Hippocampal formation (tissue), 2 donors: ENCODE measurements around the gene CERK.

Experiments used
- DNase-seq, 2 donors: peaks; one replicate each; lab custom pipeline; 2025; lab: John Stamatoyannopoulos, UW

Gene CERK

DNA sequence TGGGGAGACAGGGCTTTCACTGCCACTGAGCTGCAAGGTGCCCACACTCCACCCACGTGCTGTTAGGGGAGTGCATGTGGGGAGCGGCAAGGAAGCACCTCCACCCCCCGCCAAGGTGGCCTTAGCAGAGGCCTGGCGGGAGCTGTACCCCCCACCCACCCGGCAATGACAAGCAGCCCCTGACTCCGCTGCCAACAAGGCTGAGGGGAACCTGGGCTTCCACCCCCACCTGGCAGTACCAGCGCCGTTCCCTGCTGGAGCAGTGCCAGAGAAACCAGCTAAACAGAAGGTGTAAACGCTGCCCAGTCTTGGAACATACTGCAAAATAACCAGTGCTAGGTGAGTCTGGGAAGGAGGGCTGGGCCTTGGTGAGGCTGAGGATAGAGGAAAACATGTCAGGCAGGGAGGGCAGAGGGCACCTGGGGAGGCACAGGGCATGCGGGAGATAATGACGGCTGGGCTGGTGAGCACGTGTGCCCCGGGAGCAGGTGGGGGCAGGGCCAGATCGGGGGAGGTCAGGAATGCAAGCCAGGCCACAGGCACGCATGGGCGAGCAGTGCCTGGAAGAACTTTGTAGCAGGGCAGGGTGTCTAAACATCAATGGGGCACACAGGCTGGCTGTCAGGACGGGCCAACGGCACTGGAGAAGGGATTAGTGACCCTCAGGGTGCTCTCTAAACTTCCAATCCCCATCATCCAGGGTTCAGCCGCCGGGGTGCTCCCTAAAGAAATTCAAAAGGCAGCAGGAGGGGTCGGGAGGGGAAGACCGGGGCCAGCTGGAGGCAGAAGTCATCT is 6.6 kb downstream of the CERK start:
- no peak for DNase-seq

DNA sequence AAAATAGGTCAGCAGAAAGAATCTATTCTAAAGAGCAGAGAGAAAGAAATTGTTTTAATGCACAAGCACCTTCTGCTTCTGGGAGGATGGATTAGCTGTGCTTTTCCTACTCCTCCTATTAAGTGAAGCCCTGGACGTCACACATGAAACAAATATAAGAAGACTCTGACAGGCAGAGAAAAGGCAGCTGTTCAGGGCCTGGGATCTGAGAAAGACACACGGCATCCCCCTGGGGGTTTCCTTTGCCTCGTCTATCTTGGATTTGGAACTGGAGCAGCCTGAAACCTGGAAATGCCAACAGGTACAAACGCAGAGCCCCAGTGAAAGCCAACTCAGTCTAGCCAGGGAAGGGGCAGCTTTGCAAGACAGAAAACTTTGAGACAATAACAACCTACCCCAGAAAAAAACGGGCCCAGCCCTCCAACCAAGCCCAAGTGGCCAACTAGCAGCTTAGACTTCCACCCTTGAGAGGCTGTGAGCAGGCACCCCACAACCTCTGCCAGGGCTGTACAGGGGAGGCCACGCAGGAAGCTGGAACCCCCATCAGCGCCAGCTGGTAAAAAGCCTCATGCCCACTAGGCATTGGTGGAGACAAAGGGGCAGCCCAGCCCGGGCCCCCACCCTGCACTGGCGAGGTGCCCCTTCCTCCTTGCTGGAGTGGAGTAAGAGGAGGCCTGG is 7.3 kb downstream of the CERK start:
- no peak for DNase-seq

DNA sequence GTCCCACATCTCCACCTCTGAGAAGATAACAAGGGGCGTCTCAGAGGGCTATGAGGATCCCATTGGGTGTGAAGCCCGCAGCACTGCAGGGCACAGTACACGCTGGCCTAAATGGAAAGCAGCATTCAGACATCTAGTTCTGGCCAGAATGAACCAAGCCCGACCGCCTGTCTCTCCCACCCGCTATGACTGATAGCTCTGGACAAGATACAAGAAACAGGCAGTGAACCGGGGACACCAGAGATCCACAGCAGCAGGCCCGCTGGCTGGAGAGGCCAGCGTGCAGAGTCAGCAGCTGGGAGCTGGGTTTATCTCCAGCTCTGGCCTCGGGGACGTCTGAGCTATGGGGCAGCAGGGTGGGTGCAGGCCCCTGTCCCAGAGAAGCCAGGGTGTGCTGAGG is 9.6 kb downstream of the CERK start:
- no peak for DNase-seq

DNA sequence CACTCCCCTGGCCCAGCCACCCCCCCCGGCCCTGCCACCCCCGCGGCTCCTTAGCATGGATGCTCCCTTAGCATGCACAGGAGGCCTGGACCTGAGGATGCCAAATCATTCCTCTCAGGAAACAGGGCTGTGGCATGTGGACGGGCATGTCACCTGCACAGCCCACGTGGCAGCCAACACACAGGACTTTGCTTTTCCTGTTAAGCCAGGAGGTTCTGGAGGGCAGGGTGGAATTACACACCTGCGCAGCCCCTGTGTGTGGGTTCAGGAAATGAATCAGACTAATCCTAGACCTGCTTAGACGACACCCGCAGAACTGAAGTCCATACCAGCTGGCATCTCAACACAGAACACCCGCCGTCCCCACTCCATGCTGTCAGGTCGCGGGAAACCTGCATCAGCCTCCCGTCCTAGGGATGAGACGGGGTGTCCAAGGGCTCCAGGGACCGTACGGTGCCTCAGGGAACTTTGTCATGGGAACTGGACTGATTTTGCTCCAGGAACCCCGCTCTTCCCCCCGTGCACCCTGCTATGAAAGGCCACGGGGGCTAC is 10.2 kb downstream of the CERK start:
- no peak for DNase-seq

DNA sequence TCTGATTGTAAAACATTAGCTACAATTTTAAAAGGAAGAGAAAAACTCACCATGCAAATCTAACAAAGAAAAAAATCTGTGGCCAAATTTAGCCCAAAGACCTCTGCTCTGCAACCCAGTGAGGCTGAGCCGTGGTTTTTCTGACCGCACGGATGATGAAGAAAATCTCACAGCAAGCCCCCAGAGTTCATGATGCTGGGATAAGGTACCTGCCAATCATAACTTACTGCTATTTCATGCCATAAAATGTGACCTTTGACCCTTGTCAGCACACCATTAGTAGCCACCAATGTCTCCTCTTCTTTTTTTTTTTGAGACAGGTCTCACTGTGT is 11.1 kb downstream of the CERK start:
- DNase-seq: no peak

DNA sequence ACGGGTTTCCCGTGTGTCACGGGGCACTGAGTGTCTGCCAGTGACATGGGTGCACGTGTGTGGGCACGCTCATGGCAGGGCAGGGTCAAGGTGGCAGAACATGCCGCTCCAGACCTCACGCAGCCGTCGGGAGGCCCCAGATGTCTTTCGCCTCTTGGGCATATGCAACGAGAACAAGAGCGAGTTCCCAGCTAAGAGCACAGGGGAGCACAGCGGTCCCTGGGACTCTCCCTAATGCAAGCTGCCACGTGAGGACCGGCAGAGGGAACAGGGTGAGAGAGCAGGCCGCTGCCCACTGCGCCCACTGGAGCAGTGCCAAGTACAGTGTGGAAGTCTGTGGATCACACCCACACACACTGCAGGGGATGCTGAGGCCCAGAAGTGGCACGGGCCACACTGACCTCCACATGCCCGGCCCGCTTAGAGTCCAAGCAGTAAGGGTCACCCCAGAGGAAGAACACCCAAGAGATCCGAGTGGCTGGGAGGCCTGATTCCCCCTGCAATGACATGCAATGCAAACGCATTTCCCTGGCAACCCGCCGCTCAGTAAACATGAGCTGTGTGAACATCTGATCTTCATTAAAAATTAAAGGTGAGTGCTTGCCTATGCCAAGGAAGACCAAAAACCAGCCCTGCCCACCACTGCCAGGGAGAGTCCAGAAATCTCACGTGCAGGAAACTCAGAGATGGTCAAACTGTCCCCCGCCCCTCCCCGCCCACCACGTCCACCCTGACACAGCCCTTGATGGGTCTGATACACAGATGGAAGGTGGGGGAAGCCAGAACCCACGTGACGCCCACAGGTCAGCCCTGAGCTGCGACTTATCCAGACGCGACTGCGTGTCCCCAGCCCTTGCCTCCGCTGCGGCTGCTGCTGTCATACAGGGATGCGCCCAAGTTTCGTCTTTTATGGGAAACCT is 11.7 kb downstream of the CERK start:
- DNase-seq: no peak

DNA sequence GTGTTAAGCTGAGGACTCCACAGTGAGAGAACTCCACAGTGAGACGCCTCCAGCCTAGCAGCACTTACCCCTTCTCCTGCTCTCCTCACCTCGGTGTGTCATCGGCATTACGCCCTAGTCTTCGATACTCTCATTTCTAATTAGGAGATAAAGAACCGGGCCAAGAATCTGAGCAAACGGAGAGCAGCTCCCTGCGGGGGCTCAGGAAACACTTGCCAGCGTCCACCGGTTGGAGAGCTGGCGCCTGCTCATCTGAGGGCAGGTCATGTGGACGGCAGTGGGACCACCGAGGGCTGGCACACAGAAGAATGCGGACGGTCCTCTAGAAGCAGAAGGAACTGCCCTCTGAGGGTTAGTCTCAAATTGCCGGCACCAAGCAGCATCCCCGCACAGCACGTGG is 13.0 kb downstream of the CERK start:
- DNase-seq: no peak

DNA sequence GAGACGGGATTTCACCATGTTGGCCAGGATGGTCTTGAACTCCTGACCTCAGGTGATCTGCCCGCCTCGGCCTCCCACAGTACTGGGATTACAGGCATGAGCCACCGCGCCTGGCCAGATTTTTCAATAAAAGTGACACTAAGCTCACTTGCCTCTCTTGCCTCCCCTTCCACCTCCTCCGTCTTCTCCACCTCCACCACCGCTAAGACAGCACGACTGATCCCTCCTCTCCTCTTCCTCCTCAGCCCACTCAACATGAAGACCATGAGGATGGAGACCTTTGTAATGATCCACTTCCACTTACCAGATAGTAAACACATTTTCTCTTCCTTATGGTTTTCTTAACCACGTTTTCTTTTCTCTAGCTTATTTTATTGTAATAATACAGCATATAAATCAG is 14.2 kb downstream of the CERK start:
- no peak for DNase-seq

DNA sequence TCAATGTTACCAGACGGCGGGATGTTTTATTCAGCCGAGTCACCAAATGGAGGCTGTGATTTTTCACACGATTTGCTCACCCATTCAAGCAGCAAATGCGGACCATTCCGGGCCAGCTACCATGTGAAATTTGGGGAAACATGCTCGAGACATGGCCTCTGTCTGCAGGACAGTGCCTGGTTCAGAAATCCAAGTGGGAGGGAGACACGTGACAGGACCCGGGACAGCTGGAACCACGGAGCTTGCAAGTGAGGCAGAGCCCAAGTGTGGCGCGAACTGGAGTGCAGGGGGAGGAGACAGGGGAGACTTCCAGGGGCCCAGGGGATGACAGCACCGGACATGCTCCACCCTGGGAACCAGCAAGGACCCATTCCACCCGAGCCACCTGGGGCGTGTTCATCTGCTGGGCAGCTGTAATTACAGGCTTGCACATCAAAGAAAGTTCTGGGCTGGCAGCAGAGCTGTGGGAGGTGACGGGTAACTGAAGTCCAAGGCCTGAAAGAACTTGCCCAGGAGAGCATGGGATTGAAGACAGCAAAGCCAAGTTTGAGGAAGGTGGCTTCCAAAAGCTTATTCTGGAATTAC is 16.5 kb downstream of the CERK start:
- no peak for DNase-seq

DNA sequence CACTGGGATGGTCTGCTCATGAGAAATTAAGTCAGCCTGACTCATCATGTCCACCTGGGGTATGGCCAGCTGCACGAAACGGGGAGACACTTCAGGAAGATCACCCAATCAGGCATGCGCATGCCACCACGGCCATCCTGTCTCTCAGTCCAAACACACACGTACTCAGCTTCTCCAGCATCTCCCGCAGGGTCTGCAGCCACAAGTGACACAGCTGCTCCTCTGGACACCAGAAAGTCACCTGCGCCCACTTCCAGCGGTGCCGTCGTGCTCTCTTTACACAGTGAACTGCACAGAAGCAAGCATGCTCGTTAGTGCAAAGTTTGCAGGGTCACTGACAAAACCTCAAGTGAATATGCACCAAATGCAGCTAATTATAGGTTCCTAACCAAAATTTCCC is 18.1 kb downstream of the CERK start:
- DNase-seq: no peak

DNA sequence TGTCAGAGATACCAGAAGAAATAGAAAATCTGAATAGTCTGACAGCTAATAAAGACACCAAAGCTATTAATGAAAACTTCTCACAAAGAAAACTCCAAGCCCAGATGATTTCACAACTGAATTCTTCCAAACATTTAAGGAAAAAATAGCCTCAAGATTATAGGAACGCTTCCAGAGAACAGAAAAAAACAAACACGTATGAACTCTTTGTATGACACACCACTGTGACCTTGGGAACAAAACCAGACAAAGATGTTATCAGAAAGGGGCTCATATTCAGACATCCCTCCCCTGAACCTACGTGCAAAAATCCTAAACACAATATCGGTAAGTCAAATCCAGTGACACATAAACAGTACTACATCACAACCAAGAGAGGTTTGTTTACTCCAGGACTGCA is 23.5 kb downstream of the CERK start:
- no peak for DNase-seq

DNA sequence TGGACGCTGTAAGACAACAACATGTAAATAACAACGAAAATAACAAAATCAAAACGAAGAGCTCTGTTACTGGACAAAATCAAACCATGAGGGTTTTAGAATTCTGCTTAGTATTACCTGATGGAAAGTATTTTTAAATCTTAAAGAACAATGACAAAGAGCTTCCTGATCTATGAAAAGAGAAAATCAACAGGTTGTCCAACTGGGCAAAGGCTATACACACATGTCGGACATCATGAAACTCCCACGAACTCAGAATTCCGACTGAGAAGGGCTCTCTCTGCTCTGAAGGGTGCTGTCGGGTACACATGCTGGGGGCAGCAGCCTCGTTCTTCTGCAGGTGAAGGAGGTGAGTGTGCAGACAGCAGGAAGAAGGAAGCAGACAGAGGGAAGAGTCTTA is 25.8 kb downstream of the CERK start:
- DNase-seq: no peak

DNA sequence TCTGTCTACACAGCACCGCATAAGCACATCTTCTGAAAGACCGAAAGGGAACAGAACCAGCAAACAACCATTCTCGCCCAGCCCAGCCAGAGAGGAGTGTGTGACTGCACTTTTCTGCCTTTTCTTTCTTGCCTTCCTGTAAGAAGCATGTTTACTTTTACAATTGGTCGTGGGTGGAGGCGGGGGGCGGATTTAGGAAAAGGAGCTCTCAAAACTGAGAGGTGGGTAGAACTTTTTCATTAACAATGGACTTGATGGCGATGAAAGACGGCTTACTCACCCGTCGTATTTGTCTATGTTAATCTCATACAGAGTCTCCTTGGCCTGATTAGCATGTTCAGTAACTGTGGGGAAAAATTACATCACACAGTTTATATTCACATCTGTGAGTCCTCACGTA is 27.2 kb downstream of the CERK start:
- no peak for DNase-seq

DNA sequence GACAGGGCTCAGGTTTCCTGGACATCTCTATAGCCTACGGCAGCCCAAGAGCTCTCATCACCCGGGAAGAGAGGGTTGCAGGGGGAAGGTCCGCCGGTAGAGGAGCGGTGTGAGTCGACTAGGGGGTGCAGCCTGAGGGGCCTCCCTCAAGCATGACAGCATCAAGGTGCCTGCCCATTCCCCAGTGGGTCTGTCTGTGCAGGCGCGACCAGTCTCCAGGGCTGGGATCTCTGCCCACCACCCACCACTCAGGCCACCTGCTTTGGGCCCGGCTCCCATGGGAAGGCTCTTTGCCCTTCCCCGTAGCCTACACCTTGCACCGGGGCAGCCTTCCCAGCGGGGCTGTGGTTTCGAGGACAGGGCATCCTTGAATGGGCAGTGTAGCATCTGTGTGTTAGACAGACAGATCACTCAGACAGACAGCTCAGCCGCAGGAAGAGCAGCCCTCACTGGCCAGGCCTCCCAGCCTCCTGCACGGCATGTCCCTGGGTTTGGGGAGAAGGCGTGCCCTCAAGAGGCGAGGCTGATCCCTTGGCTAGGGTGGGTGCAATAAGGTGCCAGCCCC is 29.2 kb downstream of the CERK start:
- DNase-seq: no peak

DNA sequence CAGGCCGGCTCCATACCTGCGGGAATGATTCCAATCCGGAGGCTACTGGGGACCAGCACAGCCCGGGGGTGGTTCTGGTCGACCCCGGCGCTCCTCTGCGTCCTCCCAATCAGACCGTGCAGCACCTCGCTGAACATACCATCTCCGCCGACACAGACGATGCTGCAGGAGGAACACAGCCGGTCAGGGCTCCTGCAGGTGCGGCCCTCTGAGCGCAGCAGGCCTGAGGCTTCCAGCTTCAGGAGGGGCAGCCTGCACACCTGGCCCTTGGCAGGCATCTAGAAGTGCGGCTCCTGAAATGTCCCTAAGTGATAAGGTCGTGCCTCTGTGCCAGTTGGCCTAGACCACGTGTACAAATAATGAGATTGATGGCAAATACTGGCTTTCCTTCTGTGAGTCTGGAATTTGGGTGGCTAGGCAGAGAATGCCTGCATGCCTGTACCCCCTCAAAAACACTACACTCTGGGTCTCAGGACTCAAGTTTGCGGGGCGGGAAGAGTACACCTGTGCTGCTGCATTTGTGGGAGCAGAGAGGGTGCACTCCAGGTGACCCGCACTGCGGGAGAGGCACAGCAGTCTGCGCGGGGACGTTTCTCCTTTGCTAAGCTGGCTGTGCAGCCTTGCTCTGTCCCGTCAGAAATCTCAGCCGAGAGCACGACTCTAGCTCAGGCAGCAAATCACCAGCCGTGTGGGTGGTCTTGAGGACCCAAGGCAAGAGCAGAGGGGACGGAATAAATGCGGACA is 30.1 kb downstream of the CERK start:
- DNase-seq: no peak

DNA sequence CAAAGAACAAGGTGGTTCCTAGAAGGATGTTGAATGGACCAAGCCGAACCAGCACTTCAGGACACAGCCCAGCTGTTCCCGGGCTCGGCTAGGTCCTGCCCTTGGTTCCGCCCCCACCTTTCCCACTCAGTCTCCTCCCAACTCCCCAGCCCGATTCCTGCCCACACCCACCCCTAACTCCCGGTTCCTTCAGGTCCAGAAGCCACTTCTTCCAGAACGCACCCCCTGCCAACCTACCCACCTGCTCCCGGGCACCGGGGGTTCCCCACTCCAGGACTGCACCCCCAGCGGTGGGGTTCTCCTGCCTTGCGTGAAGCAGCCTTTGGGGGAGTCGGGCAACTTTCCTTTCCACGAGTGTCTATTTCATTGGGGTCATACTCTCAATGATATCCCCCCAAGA is 30.7 kb downstream of the CERK start:
- no peak for DNase-seq

DNA sequence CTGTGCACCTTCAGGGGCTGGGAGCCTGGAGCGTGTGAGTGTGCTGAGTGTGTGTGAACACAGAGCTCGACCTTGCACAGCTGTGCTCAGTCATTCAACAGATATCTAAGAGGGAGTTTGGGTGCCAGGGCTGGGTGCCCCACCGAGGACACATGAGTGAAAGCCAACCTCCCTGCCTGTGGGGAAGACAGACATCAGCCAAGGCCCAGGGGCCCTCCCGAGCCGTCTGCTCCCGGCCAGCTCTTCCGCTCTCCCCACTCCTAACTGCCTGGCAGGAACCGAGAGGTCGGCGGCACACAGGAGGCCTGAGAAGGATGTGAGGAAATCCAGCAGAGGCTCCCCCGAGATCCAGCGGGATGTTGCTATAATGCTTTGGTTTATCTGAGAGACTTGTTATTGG is 32.0 kb downstream of the CERK start:
- no peak for DNase-seq

DNA sequence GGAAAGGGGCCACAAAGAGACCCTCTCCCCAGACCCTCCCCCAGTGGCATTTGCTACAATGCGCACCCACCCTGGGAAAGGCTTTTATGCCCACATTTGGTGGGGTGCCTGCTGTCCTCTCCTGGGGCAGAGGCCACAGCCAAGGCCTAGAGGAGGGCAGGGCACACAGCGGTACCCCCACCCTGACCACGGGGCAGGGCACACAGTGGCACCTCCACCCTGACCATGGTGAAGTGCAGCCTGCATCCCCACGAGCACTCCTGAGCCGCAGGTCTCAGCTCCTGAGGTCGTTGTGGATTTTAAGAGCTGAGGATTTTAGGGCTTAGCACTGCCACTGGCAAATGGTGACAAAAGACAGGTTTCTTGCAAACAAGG is 34.1 kb downstream of the CERK start:
- no peak for DNase-seq

DNA sequence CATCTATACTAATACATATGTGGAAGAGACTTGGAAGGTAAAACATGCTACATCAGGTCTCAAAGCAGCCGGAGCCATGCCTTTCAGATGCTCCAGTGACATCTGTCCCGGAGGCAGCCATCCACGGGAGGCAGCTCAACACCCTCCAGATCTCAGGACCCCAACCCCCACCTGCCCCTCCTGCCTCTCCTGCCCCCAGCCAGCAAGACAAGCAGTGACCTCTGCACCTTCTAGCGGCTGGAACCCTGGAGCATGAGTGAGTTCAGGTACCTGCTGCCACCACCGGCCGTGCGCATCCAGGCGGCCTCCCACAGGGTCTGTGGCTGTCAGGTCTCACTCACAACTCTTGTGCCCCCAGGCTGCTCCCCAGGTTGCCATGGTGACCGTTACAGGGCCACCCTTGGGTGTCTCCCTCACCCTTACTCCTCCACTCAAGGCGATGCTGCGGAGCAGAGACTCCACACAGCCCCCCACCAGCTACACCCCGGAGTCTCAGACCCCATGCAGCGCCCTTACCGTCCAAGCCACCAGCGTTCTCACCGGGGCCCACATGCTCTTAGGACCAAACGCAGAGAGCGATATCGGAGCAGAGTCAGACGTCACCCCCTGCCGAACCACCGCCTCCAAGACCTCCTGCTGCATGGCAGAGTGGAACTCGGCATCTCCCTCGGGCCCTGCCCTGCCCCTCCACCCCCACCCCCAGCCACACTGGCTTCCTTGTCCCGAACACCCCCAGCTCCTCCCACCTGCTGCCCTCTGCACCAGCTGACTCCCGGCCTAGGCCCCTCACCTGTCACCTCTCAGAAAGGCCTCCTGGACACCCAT is 34.7 kb downstream of the CERK start:
- no peak for DNase-seq

DNA sequence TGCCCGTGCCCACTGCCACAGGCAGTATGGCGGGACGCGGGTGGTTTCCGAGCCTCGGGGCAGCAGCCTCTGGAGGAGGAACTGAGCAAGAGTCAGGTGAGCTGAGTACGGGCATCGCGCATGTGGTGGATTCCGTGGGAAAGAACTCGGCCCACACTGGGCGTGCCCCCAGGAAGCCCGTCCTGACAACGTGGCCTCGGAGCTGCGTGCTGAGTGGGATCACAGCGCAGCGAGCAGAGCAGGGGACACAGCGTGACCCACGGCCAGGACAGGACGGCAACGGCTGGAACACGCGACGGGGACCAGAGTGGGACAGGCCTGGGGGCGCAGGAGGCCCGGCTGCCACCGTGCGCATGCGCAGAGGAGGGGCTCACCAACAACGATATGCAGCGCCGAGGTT is 36.8 kb downstream of the CERK start:
- DNase-seq: no peak
